Hepatocyte (in vitro differentiated cells): ENCODE data around the gene ITPKB. TPM values are rescaled to one million over a fixed set of nuclear protein-coding genes. Genes with fewer than 3 reads are reported as not detected.

Source experiments
- DNase-seq: peaks from one replicate; pipeline ENCODE4 v3.0.0-alpha.2; 2016; ENCODE audit warnings: low spot score
- H2AFZ ChIP-seq: fragments of 200-600 bp; sonication (generic); 2 replicates; pipeline ENCODE4 v1.6.0; 2016; ENCODE audit warnings: antibody characterized with exemption, mild to moderate bottlenecking
- H3K27ac ChIP-seq: fragments of 200-600 bp; sonication (generic); 2 replicates; pipeline ENCODE4 v1.5.1; 2016; ENCODE audit warnings: mild to moderate bottlenecking
- H3K27me3 ChIP-seq: fragments of 200-600 bp; sonication (generic); 2 replicates; pipeline ENCODE4 v1.6.1; 2016
- H3K36me3 ChIP-seq: fragments of 200-600 bp; sonication (generic); replicated peaks from 2 replicates; pipeline ENCODE4 v1.5.1; 2016; ENCODE audit warnings: low read depth; ENCODE audit not compliant: insufficient read depth
- H3K4me1 ChIP-seq: fragments of 200-600 bp; sonication (generic); 2 replicates; pipeline ENCODE4 v1.5.1; 2016; ENCODE audit warnings: mild to moderate bottlenecking, moderate library complexity; ENCODE audit not compliant: insufficient read depth
- H3K4me2 ChIP-seq: fragments of 200-600 bp; sonication (generic); 2 replicates; pipeline ENCODE4 v1.6.0; 2016
- H3K4me3 ChIP-seq: fragments of 200-600 bp; sonication (generic); 2 replicates; pipeline ENCODE4 v1.5.1; 2016; ENCODE audit warnings: mild to moderate bottlenecking
- H3K79me2 ChIP-seq: fragments of 200-600 bp; sonication (generic); 2 replicates; pipeline ENCODE4 v1.6.0; 2017; ENCODE audit warnings: mild to moderate bottlenecking
- H3K9me2 ChIP-seq: fragments of 200-600 bp; sonication (generic); replicated peaks from 2 replicates; pipeline ENCODE4 v1.6.0; 2017; ENCODE audit warnings: mild to moderate bottlenecking; ENCODE audit not compliant: insufficient read depth
- H3K9me3 ChIP-seq: fragments of 200-600 bp; sonication (generic); 2 replicates; pipeline ENCODE4 v1.5.1; 2016; ENCODE audit warnings: low read depth, mild to moderate bottlenecking
- H4K20me1 ChIP-seq: fragments of 200-600 bp; sonication (generic); 2 replicates; pipeline ENCODE4 v1.6.0; 2016; ENCODE audit warnings: mild to moderate bottlenecking; ENCODE audit not compliant: insufficient read depth, poor library complexity, severe bottlenecking
- EZH2 ChIP-seq: fragments of 200-600 bp; sonication (generic); IDR thresholded peaks from 2 replicates; pipeline ENCODE4 v1.6.1; 2016; ENCODE audit warnings: antibody characterized with exemption, mild to moderate bottlenecking, borderline replicate concordance
- EZH2phosphoT487 ChIP-seq: fragments of 200-600 bp; sonication (generic); IDR thresholded peaks from one replicate; pipeline ENCODE4 v1.6.1; 2018; ENCODE audit warnings: antibody characterized with exemption, mild to moderate bottlenecking, low read depth, moderate library complexity; ENCODE audit not compliant: unreplicated experiment, severe bottlenecking
- whole genome bisulfite sequencing: methylation state at CpG from one replicate; pipeline ENCODE4 v1.1.6; 2016; ENCODE audit warnings: low lambda C conversion rate; ENCODE audit errors: missing lambda C conversion rate; 5-methylcytosine and 5-hydroxymethylcytosine counted together
- polyA plus RNA-seq: library from polyadenylated mRNA; unstranded; fragments of >200 nt; fragmentation: Nextera tagmentation; extraction: Ambion mirVana; gene quantifications from 2 replicates; pipeline ENCODE4 v1.2.1, GENCODE V29; 2016
- total RNA-seq: library from RNA; depleted of rRNA; stranded (reverse); fragments of >200 nt; gene quantifications from 2 replicates; pipeline ENCODE4 v1.2.3, GENCODE V29; 2014
- TF ChIP-seq, protein P1 (sequence below): fragments of 200-600 bp; sonication (generic); IDR thresholded peaks from 2 replicates; pipeline ENCODE4 v1.5.1; 2016; ENCODE audit warnings: antibody characterized with exemption, mild to moderate bottlenecking; ENCODE audit not compliant: poor library complexity

ITPKB gene
- total and polyA plus RNA-seq, 2 experiments from 2014 or later = 11.0 to 13.8 TPM

DNA sequence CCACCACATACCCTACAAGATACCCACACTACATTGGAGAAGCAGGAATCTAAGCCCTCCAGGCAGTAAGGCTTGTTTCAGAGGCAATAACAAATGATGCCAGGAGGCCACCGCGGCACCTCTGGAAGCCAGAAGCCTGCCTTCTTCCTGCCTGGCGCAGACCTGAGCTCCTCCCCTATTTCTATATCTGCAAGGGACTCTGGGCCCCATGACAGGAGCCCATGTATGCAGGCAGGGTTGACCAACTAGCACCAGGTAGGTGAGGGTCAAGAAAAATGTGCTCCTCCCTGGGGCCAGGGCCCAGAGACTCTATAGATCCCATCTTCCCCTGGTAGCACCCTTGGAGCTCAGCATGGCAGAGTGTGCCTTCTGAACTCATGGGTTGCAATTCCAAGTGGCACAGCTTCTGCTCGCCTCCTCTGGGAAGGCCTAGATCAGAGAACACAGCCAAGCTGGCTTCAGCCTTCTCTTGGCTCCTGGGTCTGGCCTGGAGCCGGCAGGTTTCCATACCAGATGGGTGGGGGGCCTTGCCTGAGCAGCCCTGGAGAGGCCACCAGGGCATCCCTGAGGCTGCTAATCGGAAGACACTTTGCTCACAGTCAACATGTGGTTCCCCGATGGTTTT lies 105.4 kb downstream of the ITPKB start:
- Histone ChIP-seq H3K27me3 (no peaks in the 10 kb centered on the region), H4K20me1 (no peaks in the 10 kb centered on the region), H3K4me2 (no peak overlapping the region), H3K9me2 (no peaks in the 10 kb centered on the region), H2AFZ (no peak overlapping the region), H3K4me3 (no peak overlapping the region), H3K27ac (no peak overlapping the region), H3K9me3 (no peaks in the 10 kb centered on the region), H3K79me2 (no peaks in the 10 kb centered on the region), H3K36me3 (no peaks in the 10 kb centered on the region), H3K4me1 (no peaks in the 10 kb centered on the region)
- no peak for TF ChIP-seq EZH2phosphoT487
- TF ChIP-seq EZH2 = no peak
- TF ChIP-seq, protein P1, sequence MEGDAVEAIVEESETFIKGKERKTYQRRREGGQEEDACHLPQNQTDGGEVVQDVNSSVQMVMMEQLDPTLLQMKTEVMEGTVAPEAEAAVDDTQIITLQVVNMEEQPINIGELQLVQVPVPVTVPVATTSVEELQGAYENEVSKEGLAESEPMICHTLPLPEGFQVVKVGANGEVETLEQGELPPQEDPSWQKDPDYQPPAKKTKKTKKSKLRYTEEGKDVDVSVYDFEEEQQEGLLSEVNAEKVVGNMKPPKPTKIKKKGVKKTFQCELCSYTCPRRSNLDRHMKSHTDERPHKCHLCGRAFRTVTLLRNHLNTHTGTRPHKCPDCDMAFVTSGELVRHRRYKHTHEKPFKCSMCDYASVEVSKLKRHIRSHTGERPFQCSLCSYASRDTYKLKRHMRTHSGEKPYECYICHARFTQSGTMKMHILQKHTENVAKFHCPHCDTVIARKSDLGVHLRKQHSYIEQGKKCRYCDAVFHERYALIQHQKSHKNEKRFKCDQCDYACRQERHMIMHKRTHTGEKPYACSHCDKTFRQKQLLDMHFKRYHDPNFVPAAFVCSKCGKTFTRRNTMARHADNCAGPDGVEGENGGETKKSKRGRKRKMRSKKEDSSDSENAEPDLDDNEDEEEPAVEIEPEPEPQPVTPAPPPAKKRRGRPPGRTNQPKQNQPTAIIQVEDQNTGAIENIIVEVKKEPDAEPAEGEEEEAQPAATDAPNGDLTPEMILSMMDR = no peak
- 77% methylated on average over 7 of the region's 7 CpGs for WGBS
- no peak for DNase-seq

DNA sequence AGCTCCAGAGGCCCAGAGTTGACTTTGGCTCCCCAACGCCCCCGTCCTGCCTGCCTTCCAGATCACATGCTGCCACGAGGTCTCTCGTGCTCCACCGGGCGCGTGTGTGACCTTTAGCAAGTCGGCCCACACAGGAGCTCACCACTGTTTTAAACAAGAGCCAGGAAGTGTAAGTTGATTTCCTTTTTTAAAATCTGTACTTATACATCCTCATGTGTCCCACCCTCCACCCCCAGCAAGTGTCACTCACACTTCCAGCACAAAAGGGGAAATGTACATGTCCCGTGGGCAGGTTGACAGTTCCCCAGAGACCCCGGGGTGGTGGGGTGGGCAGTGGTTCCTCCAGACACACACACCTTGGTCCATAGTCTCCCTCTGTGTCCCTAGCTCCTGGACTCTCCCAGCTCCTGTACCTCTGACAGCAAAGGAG lies 106.1 kb downstream of the ITPKB start:
- H3K4me1 ChIP-seq = no peaks in the 10 kb centered on the region
- H3K9me3 ChIP-seq = no peaks in the 10 kb centered on the region
- no peak overlapping the region for H3K4me3 ChIP-seq
- DNase-seq = no peak
- no peak overlapping the region for H2AFZ ChIP-seq
- no peaks in the 10 kb centered on the region for H3K36me3 ChIP-seq
- H3K27ac ChIP-seq = no peak overlapping the region
- 95% methylated on average over 9 of the region's 10 CpGs for WGBS
- no peaks in the 10 kb centered on the region for H3K79me2 ChIP-seq
- no peaks in the 10 kb centered on the region for H4K20me1 ChIP-seq
- no peak overlapping the region for H3K4me2 ChIP-seq
- no peaks in the 10 kb centered on the region for H3K27me3 ChIP-seq
- no peaks in the 10 kb centered on the region for H3K9me2 ChIP-seq
- TF ChIP-seq EZH2phosphoT487 (no peak), EZH2 (no peak)
- TF ChIP-seq, protein P1 = no peak

DNA sequence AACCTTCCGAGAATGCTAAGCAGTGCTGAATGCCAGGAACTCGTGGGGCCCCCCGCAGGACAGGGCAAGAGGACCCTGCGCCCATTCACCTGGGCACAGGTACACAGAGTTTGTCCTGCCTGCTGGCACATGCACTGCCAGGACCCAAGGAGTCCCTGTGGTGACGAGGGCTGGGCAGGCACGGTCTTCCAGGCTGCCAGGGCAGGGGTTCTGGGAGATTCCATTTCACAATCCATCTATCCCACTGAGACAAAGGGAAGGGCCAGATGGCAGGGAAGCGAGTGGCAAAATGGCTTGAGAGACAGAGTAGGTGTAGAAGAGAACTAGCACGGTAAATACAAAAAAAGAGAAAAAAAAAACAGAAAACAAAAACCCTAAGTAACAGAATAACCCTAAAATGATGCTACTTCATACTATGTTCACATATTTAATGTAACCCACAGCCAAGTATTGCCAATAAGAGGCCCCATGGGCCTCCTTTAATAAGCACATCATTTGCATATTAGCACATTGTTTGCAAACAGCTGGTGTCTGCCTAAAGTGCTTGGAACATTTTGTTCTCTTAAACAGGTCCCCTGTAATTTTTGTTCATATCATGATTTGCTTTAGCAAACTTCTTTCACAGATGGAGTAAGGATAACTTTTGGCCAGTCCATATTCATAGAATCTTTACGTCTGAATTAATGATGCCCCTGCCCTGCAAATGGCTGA lies 106.8 kb downstream of the ITPKB start:
- H3K27ac ChIP-seq = no peak overlapping the region
- TF ChIP-seq EZH2 = no peak
- TF ChIP-seq, protein P1 = no peak

More for the DNA sequence above, 106.8 kb downstream of the ITPKB start:
- Histone ChIP-seq H2AFZ (no peak overlapping the region), H3K4me1 (no peaks in the 10 kb centered on the region), H3K27me3 (no peaks in the 10 kb centered on the region), H3K4me2 (no peak overlapping the region), H3K4me3 (no peak overlapping the region), H3K9me3 (no peaks in the 10 kb centered on the region), H4K20me1 (no peaks in the 10 kb centered on the region), H3K36me3 (no peaks in the 10 kb centered on the region), H3K9me2 (no peaks in the 10 kb centered on the region), H3K79me2 (no peaks in the 10 kb centered on the region)
- WGBS = 93% methylated on average over 9 of the region's 9 CpGs
- DNase-seq = no peak
